HG02610 (cell line): ENCODE data around the gene HMOX1.

Experiments used
- ATAC-seq: cut with Tn5 transposase; IDR thresholded peaks from one replicate; pipeline ENCODE4 v1.9.1; 2021; ENCODE audit warnings: mild to moderate bottlenecking, moderate library complexity; ENCODE audit not compliant: unreplicated experiment

Gene HMOX1

DNA sequence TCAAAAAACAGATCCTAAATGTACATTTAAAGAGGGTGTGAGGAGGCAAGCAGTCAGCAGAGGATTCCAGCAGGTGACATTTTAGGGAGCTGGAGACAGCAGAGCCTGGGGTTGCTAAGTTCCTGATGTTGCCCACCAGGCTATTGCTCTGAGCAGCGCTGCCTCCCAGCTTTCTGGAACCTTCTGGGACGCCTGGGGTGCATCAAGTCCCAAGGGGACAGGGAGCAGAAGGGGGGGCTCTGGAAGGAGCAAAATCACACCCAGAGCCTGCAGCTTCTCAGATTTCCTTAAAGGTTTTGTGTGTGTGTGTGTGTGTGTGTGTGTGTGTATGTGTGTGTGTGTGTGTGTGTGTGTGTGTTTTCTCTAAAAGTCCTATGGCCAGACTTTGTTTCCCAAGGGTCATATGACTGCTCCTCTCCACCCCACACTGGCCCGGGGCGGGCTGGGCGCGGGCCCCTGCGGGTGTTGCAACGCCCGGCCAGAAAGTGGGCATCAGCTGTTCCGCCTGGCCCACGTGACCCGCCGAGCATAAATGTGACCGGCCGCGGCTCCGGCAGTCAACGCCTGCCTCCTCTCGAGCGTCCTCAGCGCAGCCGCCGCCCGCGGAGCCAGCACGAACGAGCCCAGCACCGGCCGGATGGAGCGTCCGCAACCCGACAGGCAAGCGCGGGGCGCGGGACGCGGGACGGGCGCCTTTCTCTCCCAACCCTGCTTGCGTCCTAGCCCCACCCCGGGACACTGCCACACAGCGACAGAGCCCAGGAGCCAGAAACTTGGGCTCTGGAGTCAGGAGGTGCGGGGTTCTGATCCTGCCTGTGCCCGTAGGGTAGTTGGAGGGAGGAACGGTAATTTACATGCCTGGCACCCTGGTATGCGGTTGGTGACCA lies at the start of gene HMOX1:
Gene HMOX1 (plus strand): TSS at position 560 of the 887 bp plus-strand sequence. CDS start 78 bp downstream, at position 638.
- peak; percentile 60 for ATAC-seq

DNA sequence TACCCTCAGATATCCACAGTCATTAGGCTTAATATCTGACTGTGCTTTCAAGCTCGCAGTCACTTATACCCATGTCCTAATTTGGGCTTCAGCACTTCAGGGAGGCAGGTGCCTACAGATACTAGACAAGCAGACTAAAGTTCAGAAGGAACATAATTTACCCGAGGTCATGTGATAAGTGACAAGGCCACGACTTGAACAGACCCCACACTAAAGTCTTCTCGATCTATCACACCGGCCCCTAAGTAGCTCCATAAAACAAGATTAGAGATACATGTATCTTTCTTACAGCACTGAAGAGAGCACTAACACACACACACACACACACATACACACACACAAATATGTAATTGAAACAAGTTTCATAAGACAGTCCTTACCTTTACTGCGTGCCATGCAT lies 48.6 kb upstream of the HMOX1 start:
- ATAC-seq, result no peak

DNA sequence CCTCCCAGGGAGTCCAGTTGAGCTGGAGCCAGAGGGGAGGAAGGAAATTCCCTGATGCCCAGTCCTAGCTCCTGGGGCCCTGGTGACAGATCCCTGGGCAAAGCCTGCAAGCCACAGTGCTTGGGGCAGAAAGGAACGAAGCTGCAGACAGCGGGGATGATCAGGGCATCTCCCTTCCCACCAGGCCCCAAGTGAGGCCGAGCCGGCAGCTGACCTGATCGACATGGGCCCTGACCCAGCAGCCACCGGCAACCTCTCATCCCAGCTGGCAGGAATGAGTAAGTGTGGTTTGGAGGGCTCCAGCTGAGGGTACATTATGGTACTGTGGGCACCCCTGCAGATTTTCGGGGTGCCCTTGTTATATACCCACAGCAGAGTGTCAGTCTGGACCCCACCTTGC lies 47.7 kb upstream of the HMOX1 start:
- no peak for ATAC-seq

GRCh38 chr22:35334004-35334403 lies 46.9 kb upstream of the HMOX1 start:
- ATAC-seq, result no peak

GRCh38 chr22:35335468-35335867 lies 45.4 kb upstream of the HMOX1 start:
- ATAC-seq, result no peak

DNA sequence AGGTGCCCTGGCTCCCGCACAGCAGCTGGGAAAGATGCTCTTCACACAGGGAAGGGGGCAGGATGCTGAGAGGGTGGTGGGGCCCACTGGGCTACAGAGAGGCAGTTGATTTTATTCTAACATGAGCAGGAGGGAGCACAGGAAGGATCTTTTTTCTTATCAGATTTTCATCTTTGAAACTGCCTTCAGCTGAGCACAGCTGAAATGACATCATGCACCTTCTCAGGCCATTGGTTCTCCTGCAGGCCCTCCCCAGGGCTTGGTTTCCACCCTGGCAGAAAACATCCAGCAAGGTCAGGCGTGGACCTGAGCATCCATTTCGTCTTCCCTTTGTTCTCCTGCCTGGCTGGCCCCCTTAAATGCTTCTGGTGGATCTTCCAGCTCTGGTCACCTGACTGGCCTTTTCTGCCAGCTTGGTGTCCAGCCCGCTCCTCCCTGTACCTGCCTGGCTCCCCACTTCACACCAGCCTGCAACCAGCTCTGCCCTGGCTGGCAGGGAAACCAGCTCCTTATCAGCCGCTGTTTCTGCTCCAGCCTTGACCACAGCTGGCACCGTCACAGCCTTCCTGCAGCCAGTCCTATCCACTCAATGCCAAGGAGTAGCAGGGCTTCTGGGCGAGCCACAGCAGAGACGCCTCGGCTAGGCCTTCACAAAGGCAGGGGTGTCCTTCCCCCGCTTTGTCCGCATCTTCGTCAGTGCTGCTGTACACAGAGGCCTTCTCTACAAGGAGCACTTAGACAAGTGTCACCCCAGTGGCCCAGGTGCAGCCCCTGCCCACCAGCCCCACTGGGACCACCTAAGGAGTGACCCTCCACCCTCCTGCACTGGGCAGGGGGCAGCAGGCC lies 44.7 kb upstream of the HMOX1 start:
- ATAC-seq, result no peak

DNA sequence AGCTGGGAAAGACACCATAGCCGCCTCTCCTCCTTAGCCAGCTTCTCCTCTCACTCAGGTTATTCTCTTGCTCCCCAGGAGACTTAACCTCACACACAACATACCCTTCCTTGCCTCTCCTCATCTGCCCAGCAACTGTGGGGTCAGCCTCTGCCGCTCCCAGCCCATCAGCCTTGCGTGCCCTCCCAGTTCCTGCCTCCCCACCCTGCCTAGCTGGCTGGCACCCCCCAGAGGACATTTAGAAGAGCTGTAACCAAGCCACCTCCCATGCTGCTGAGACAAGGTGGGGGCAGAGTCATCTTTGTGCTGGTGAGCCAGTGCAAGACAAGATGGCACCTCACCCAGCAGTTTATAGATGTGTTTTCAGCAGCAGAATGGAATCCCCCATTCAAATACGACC lies 43.0 kb upstream of the HMOX1 start:
- no peak for ATAC-seq

- ATAC-seq, result no peak
These were observed 39.6 kb upstream of the HMOX1 start for GRCh38 chr22:35341090-35341874.

GRCh38 chr22:35342390-35342789 lies 38.5 kb upstream of the HMOX1 start:
- ATAC-seq, result no peak

DNA sequence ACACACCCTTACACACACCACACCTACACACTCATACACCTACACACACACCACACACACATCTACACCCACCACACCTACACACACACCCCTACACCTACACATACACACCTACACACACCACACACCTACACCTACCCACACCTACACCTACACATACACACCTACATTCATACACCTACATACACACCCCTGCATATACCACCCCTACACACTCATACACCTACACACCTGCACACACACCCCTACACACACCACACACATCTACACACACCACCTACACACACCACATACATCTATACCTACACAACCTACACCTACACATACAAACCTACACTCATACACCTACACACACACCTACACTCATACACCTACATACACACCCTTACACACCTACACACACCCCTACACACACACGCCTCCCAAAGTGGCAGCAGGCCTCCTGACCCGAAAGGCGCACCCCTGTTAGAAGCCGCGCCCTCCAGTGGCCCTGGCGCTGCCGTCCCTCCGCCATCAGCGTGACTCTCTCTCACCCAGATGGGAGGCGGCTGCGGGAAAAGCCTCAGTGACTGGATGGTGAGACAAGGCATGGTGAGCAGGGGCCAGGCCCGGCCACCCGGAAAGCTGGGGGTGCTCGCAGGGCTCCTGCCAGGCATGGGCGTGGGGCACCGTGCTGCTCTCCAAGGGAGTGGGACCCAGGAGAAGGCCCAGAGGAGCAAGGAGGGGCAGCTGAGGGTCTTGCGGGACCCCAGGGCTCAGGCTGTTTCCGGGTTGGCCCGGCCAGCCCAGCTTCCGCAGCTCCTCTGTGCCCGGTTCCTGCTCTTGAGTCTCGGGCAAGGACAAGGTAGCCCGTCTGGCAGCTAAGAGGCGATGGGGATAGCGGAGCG lies 37.0 kb upstream of the HMOX1 start:
- ATAC-seq, result no peak

DNA sequence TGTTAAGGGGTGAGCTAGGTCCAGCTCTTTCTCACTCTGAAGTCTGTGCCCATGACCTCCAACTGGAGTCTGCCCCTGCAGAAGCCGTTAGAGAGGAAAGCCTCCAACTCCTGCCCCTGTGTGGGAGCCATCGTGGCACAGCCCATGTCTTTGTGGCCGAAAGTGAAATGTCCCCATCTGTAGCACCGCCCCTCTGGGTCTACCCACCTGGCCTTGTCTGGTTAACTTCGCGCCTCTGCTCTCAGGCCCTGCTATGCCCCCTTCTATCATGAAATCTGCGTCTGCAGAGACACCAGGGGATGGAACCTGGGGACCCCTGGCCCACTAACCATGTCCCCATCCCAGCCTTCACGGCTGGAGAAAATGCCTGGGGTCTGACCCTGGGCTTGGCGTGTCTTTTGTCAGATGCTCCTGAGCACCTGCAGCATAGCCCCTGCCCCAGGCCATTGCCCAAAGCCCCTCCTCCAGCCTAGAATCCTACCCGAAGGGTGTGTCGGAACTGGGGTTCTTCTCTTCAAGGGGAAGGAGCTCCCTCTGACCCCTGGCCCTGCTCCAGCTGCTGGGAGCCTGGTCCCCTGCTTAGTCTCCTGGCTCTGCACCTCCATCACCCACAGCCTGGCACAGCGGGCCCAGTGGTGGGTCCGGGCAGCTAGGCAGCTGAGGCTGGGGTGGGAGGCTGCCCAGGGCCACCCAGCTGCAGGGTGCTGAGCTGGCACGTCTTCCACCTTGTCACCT lies 35.8 kb upstream of the HMOX1 start:
- no peak for ATAC-seq

GRCh38 chr22:35345808-35346505 lies 34.9 kb upstream of the HMOX1 start:
- ATAC-seq, result no peak

GRCh38 chr22:35346596-35347220 lies 34.2 kb upstream of the HMOX1 start:
- no peak for ATAC-seq

GRCh38 chr22:35347462-35347861 lies 33.4 kb upstream of the HMOX1 start:
- ATAC-seq, result no peak

DNA sequence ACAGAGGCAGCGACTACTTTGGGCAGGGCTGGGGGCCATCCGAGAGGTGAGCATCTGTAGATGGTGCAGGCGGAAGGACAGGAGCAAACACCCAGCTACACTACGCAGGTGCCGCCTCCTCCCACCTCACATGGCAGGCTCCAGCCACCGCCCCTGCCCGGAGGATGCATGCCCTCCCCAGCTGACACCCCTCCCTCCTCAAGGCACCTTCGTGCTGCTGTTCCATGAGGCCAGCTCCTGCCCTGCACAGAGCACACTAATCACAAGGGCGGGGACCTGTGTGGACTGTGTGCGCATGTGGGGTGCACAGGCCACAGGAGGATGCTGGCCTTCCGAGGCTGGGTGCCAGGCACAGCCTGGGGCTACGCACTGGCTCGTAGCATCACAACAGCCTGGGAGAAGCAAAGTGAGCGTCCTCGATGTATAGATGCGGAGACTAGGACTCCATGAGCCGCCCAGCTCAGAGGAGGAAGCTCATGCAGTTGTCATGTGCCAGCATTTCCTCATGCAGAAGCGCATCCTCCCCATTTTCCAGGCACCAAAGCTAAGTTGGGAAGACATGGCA lies 32.8 kb upstream of the HMOX1 start:
- ATAC-seq, result no peak

- ATAC-seq, result no peak
These were observed 32.2 kb upstream of the HMOX1 start for GRCh38 chr22:35348703-35349102.

DNA sequence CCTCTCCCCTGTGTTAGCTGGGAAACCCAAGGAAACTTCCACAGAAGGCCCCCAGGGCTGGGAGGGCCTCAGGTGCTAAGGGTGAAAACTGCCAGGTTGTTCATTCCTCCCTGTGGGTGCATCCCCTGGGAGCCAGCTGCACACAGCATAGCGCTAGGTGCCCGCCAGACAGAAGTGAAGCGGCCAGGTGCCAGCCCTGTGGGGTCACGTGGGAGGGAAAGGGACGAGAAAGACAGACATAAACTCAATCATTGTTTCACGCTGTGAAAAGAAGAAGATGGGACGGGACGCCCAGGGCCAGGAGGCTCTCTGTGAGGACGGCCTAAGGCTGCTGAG lies 31.6 kb upstream of the HMOX1 start:
- no peak for ATAC-seq
